Measurements from ENCODE around the gene UGT2B17. TPM values are rescaled to one million over a fixed set of nuclear protein-coding genes. Genes with fewer than 3 reads are reported as not detected.
"Not testable (repeated sequence)": the region's sequence is repeated elsewhere in the genome, so short reads cannot be mapped to it uniquely, and the experiment has no call there.

UGT2B17 gene
- not detected for polyA plus RNA-seq (2013, experiment 1 of 2; ENCODE audit: insufficient read length)
- not detected for polyA plus RNA-seq (2013, experiment 2 of 2; ENCODE audit: insufficient read length)

DNA sequence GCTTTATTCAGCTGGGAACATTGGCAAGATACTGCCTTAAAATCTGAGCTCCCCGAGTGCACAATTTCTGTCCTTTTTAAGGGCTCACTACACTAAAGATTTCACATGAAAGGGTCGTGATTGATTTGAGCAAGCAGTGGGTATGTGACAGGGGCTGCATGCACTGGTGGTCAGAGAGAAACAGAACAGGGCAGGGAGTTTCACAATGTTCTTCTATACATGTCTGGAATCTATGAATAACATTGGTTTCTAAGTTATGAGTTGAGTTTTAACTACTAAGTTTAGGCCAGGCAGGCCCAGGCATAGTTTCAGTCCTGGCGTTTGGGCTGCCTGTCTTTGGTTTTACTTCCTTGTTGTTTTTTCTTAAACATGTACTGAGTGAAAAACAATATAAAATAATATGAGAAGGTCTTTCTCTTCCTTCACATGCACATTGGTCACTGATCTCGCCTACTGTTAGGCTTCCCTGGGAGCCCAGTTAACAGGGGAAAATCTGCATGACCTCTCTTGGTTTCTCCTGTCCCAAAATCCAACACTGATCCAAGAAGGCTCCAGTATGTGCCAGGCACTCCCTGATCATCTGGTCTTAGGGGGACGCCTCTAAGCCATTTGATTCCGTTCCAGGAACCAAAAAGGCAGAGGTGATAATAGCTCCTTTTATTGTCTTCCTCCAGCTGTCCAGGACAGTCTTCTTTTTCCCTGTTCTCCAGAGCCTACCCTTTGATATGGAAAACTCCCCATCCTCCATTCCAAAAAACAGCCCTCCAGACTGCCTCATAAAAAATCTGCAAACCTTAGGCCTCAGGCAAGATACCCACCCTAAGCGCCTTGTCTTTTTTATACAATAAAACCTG lies at the start of gene UGT2B17:
Gene UGT2B17 (minus strand): TSS at position 51 of the 854 bp plus-strand sequence. CDS start 7,838 bp downstream, outside the sequence.
- DNase-seq = no peak

DNA sequence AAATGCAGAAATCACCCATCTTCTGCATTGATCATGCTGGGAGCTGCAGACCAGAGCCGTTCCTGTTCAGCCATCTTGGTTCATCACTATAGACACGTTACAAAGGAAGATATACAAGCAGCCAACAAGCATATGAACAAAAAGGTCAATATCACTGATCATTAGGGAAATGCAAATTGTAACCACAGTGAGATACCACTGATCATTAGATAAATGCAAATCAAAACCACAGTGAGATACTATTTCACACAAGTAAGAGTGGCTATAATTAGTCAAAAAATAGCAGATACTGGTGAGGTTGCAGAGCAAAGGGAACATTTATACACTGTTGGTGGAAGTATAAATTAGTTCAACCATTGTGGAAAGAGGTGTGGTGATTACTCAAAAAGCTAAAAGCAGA lies 46.6 kb upstream of the UGT2B17 start:
- DNase-seq = not testable (repeated sequence)

DNA sequence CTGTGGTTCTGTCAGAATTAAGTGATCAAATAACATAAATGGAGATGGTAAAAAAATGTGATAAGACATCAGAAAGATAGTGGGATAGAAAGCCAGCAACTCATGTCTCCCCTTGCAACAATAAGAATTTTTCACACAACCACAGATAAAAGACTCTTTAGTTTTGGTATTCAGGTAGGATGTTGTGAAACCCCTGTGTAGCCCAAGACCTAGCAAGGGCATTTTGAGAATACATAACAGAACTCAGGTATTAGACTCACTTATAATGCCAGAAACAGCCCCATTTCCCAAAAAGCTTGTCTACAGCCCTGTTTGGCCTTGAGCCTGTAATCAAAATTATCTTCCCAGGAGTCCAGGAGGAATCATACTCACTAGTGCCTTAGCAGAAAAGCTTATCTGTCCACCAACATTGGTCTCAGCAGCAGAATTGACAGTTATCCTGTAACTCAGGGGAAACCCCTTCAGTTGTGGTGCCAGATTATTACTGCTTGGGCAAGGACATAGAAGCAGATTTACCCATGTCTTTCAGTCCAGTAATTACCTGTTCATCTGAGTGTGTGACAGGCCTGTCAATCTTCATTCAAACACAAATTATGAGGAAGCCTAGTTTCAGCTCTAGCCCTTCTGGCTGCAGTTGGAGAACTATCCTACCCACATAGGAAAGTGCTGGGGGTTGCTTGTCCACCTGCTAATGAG lies 41.0 kb upstream of the UGT2B17 start:
- DNase-seq = no peak

DNA sequence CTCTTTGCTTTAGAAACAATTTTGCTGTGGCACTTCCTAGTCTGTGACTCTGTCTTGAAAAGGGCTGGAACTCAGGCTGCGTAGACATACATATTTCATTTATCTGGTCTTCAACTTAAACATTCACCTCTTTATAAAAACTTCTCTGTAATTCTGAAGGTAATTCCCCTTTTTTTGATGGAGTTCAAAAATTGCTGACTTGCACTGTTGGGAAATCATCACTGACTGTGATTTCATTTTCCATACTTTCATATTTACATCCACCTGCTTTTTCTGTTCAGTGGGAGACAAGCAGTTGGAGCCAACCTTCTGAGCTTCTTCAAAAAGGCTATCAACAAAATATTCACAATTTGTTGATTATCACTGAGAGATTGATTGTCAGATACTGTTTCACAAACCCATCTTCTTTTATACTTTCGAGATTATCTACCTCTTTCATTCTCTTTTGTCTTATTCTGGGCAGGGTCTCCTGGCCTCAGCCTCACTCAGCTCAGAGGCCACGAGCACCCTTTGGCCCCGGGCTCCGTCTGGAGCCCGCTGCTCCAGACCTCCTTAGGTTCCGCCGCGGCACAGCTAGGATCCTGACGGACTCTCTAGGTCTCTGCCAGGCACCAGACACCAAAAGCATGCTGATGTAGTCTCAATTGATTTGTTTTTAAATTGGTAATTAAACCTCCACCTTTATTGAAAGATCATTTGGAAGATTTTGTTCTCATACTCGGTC lies 39.7 kb upstream of the UGT2B17 start:
- DNase-seq = no peak

DNA sequence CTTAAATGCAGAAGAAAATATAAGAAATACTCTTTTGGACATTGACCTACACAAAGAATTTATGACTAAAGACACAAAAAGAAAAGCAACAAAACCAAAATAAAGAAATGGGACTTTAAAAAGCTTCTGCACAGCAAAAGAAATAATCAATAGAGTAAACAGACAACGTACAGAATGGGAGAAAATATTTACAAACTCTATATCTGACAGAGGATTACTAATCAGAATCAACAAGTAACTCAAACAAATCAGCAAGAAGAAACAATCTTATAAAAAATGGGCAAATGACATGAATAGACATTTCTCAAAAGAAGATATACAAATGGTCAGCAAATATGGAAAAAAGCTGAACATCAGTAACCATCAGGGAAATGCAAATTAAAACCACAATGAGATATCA lies 37.6 kb upstream of the UGT2B17 start:
- DNase-seq = no peak

DNA sequence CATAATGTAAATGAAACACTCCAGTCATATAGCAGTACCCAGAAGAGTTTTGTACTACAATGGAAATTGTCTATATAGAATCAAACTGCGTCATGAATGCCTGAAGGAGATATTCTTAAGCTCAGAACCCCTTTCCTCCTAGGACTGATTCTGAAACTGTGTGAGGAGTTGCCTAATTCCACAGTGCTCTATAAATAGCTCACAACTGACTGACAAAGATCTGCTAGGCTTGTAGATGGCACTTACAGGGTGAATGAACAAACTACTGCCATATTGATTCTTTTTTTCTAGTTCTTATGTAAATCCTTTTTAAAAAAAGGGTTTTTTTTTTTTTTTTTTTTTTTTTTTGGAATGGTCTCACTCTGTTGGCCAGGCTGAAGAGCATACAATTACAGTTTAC lies 30.1 kb upstream of the UGT2B17 start:
- DNase-seq = no peak

DNA sequence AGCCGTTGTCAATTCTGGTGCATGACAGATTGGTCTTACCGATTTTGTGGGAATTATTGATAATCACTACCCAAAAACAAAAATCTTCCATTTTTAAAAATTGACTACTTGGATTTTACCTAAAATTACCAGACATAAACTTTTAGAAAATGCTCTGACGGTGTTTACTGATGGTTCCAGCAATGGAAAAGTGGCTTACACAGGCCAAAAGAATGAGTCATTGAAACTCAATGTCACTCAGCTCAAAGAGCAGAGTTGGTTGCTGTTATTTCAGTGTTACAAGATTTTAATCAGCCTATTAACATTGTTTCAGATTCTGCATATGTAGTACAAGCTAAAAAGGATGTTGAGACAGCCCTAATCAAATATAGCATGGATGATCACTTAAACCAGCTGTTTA lies 23.0 kb upstream of the UGT2B17 start:
- no peak for DNase-seq

DNA sequence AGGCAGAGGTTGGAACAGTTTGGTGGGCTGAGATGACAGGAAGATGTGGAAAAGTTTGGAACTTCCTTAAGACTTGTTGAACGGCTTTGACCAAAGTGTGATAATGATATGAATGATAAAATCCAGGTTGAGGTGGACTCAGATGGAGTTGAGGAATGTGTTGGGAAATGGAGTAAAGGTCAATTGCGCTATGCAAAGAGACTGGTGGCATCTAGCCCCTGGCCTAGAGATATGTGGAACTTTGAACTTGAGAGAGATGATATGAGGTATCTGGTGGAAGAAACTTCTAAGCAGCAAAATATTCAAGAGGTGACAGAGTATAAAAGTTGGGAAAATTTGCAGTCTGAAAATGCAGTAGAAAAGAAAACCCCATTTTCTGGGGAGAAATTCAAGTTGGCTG lies 21.4 kb upstream of the UGT2B17 start:
- DNase-seq = no peak

DNA sequence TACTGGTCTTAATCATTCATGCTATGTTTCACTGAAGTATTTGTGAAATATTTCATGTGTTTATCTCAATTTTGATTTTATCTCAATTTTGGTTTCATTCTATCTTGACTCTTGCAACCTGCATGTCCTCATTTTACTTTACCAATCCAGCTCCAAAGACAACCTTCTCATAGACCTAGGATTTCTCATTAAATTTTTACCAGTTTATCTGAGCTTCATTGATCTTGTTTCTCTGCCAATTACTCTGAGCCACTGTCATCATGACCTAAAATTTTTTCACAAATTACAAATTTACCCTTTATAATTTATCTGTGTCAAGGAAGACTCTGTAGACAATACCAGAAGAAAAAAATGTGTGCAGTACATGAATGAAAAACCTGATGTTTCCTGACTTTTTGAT lies 18.6 kb upstream of the UGT2B17 start:
- no peak for DNase-seq

DNA sequence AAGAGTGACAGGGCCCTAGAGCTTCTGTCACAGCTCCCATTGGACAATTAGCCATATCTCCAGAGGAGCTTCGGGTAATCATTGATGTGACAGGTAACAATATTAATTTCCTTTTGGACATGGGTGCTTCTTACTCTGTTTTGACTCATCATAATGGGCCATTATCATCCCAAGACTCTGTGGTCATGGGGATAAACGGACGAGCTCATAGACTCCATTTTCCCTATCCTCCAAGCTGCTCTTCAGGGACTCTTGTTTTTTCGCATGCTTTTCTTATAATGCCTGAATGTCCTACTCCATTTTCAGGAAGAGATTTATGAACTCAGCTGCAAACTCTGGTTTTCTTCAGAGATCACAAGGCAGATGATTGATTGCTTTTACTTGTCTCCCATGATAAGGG lies 17.0 kb upstream of the UGT2B17 start:
- no peak for DNase-seq

DNA sequence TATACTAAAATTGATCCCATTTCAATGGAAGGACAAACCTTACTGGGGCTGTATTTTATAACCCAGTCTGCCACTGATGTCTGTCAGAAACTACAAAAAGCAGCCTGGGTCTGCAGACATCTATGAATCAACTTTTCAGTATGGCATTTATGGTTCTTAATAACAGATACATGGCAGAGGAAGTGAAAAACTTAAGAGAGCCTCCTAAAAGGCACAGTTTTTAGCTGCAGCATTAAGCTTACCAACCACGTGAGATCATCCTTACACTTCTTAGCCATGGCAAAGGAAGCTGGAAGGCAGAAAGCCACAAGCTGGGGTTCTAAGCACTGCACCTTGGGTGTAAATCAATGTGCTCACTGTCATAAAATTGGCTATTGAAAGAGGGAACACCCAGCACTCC lies 16.6 kb upstream of the UGT2B17 start:
- no peak for DNase-seq

DNA sequence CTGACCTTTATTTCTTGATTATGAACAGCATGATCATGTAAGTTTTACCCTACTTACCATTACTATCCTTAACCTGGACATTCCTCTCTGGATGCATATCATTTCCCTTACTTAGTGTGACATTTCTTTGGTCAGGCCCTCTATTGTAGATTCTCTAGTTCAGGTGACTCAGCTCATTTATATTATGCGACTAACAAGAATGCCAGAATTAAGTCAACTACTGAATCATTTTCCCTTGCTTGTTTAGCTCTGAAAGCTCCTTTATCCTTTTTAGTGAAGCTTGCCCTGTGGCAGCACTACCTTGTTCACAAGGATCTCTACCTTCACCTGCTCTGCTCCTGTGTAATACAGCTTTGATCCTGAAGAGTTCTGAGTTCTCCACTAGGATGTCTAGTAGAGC lies 15.1 kb upstream of the UGT2B17 start:
- DNase-seq = no peak

DNA sequence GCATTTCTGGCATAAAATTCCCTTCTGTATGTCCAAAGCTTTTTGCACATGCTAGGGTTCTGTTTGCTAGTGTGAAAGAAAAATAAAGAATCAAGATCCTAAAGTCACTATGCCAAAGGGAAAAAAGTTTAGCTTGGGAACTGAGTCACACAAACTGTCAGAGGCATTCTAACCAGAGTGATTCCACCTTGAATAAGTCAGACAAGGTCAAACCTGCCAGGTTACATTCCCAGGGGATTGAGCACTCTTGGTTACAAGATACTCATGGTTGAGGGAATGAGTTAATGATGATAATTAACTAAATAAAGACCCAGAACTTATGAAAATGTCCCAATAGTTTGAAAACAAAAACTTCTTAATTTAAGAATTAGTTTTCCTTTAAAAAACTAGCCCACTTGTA lies 13.7 kb upstream of the UGT2B17 start:
- no peak for DNase-seq

DNA sequence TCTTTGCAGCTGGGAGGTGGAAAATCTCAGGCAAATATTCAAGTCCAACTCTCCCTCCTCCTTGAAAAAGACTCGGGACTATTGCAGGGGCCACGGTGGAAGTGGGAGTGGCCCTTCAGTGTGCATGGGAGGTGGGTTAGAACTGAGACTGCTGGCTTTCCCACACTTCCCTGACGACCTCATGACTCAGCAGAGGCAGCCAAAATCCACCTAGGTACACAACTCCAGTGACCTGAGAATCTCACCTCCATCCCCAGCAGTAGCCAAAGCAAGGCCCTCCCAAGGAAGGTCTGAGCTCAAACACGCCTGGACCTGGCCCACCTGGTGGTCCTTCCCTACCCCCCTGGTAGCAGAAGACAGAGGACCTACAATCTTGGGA lies 6.2 kb upstream of the UGT2B17 start:
- no peak for DNase-seq

DNA sequence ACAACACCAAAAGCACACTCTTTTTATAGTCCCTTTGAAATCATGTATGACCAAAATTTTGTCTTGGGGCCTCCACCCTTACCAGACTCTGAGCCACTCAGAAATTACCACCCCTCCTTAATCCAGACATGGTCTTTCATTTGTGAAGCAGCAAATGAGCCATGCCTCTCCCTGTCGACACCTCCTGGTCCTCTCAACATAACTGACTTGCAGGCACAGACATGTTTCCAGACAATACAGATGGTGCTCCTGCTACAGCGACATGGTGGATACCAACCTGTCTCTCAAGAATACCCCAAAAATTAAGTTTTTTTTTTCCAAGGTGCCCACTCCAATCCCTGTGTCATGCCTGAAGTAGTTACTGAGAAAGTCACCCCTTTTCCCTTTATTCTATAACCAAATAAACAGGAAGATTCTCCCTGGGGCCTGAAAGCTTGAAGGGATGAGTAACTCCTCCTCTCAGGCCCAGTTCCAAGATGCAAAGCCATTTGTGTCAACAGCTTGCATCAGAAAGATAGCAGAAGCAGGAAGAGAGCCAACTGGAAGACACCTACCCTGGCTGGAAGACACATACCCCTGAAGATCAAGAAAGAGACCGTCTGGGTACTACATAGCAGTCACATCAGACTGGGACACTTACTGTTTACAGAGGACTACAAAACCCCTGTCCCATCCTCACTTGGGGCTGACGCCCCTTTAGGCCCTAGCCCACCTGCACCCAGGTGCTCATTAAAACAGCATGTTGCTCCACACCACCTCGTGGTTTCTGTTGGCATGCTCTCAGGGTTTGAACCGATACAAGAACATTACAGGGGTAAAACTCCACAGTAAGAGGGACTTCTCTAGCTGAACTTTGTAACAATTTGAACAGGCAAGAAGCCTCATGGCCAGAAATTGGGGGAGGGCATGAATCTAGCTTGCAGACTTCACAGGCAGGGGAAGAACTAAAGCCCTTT lies 5.5 kb upstream of the UGT2B17 start:
- no peak for DNase-seq

DNA sequence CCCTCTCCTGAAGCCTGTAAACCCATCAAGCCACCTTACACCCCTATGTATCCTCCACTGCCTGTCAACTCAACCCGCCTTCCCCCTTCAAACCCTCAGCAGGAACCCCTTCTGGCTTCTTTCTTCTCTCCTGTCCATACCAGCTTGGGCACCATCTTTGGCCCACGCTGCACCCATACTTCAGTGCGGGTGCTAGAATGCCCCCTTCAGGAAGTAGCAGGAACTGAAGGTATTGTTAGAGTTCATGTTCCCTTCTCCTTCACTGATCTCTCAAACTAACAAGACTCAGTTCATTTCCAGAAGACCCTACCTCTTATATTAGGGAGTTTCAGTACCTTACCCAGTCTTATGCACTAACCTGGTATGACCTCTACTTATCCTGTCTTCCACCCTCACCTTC lies 1.5 kb upstream of the UGT2B17 start:
- DNase-seq = no peak

DNA sequence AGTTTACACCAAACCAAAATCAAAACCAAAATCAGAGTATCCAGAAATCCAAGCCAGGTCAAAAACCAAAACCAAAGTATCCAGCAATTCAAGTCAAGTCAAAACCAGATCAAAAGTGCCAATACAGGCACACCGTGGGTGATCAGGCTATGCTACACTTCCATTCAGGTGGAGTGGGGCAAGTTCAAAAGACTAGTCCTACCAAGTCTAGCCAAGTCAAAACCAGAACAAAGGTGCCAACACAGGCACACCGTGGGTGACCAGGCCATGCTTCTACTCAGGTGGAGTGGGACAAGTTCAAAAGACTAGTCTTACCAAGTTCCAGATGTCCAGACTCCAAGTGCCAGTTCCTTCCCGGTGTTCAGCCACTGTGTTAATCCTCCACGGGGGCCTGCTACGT lies 486 bp downstream of the UGT2B17 start:
- DNase-seq = not testable (repeated sequence)

DNA sequence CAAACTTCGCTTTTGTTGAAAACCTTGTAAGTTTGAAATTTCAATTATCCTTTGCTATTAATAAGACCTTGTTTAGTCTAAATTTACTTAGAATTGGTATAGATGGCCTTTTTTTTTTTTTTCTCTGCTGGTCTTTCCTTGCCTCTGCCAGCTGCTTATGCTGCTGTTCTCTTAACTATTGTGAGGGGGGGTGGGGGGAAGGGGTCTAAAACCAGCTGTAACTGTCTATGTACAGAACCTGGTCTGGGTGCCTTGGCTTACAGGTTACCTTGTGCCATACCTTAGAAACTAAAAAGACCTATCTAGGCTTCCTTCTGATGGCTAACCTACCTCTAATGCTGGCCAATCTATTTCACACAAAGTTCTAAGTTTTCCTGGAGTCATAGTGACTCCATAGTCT lies 1.0 kb downstream of the UGT2B17 start:
- DNase-seq = no peak

DNA sequence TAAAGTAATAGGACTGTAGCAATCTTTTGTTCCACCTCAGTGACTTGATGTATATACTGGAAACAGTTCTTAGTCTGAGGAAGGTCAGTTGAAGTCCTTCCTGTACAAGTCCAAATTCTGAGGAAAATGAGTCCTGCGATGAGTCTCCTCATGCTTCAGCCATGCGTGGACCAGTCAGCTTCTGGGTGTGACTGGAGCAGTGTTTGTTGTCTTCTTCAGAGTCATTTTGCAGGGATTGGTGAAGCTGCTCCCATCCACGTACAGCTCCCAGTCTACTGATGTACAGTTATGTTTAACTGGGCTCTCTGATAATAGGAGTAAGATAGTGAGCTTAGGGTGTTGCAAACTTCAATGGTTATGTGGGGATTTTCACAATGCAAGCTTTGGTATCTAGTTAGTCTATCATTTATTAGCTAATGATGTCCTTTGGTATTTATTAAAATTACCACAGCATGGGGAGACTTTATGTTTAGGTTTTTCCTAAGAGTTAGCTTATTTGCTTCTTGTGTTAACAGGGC lies 3.4 kb downstream of the UGT2B17 start:
- DNase-seq = no peak

DNA sequence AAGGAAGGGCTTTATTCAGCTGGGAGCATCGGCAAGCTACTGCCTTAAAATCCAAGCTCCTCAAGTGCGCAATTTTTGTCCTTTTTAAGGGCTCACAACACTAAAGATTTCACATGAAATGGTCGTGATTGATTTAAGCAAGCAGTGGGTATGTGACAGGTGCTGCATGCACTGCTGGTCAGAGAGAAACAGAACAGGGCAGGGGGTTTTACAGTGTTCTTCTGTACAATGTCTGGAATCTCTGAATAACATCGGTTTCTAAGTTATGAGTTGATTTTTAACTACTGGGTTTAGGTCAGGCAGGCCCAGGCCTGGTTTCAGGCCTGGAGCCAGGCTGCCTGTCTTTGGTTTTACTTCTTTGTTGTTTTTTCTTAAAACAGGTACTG lies 6.0 kb downstream of the UGT2B17 start:
- DNase-seq = no peak

DNA sequence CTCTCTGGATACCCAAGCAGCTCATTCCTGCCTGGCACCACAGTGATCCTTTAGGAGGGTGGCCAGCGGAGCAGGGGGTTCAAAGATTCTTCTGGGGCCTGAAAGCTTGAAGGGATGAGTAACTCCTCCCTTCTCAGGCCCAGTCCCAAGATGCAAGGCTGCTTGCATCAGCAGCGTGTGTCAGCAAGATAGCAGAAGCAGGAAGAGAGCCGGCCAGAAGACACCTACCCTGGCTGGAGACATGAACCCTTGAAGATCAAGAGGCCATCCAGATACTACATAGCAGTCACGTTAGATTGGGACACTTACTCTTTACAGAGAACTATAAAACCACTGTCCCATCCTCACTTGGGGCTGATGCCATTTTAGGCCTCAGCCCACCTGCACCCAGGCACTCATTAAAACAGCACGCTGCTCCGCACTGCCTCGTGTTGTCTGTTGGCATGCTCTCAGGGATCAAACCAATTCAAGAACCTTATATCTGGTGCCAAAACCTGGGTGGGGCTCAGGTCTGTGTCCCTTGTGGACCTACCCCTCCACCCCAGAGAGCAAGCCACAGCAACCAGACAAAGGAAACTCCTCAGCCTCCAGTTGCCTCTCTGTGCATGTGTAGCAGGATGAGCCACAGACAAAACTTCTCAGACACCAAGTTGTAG lies 6.5 kb downstream of the UGT2B17 start:
- DNase-seq = no peak
